ENCODE measurements around the gene PTBP3. TPM values are rescaled to one million over a fixed set of nuclear protein-coding genes. Genes with fewer than 3 reads are reported as not detected.

Gene PTBP3
- total and polyA plus RNA-seq, 2 of the 4 experiments (the other 2 are of a cell fraction) = 8.6 to 15.6 TPM

GRCh38 chr9:112364761-112365160, 31.3 kb upstream of the PTBP3 start:
- no peak for TF ChIP-seq NFE2L2 (IDR thresholded peaks at IDR 0.05; ENCODE audit: low read depth, low read length)
- TF ChIP-seq FOS (IDR thresholded peaks at IDR 0.05; ENCODE audit: low read depth, low read length) = no peak
- no peak for TF ChIP-seq MXI1 (IDR thresholded peaks at IDR 0.05; ENCODE audit: borderline replicate concordance, low read depth, low read length)
- TF ChIP-seq USF2 (IDR thresholded peaks at IDR 0.05; ENCODE audit: low read depth, low read length) = no peak
- no peak for TF ChIP-seq CEBPB (IDR thresholded peaks at IDR 0.05; ENCODE audit: low read depth, low read length)
- TF ChIP-seq RCOR1 (IDR thresholded peaks at IDR 0.05; ENCODE audit: insufficient replicate concordance, low read length) = no peak
- no peak for TF ChIP-seq RFX5 (IDR thresholded peaks at IDR 0.05; ENCODE audit: low read depth, low read length)
- Histone ChIP-seq H4K5ac (ENCODE audit: low read depth, low read length) (no peak overlapping the region), H3K56ac (ENCODE audit: extremely low read depth, insufficient read depth, low read length) (no peak overlapping the region), H2BK20ac (ENCODE audit: low read depth, low read length) (no peak overlapping the region), H2BK15ac (ENCODE audit: low read depth, low read length) (no peak overlapping the region), H3K9ac (ENCODE audit: low read depth, low read length) (no peak overlapping the region), H3K23ac (ENCODE audit: low read depth, low read length) (no peak overlapping the region), H3K27ac (ENCODE audit: insufficient read depth, low read length) (no peak overlapping the region), H4K8ac (ENCODE audit: low read depth in 2 of 2, low read length in 2 of 2) (no peak overlapping the region), H3K9me3 (ENCODE audit: control insufficient read depth, insufficient read depth, low read length) (no peaks in the 10 kb centered on the region; the same call in 1 of the 2 replicates), H3K9me1 (ENCODE audit: insufficient read depth, low read length) (no peaks in the 10 kb centered on the region), H2BK5ac (ENCODE audit: low read depth, low read length, poor library complexity, severe bottlenecking) (no peak overlapping the region), H2BK120ac (ENCODE audit: low read depth, low read length) (no peak overlapping the region), H2AK5ac (ENCODE audit: low read depth, low read length) (no peak overlapping the region), H3K4me1 (ENCODE audit: control insufficient read depth, insufficient read depth, low read length) (no peaks in the 10 kb centered on the region; the same call in 1 of the 2 replicates), H2AK9ac (replicated peaks; ENCODE audit: low read depth, low read length, poor library complexity) (no peak overlapping the region), H3K18ac (ENCODE audit: low read depth, low read length) (no peak overlapping the region), H3K36me3 (ENCODE audit: control insufficient read depth, insufficient read depth, low read length) (no peaks in the 10 kb centered on the region), H2AFZ (replicated peaks; ENCODE audit: low read length, poor library complexity) (no peak overlapping the region), H4K91ac (ENCODE audit: insufficient read depth, low read depth, low read length) (no peak overlapping the region), H3K14ac (replicated peaks; ENCODE audit: low read depth, low read length) (no peak overlapping the region), H3K4me2 (ENCODE audit: low read depth, low read length) (no peak overlapping the region), H3K27me3 (ENCODE audit: control insufficient read depth, insufficient read depth, low read length) (no peaks in the 10 kb centered on the region), H3K4me3 (ENCODE audit: insufficient read depth, low read depth, low read length) (no peak overlapping the region), H3K79me1 (ENCODE audit: low read depth in 1 of 2, low read length in 2 of 2) (no peaks in the 10 kb centered on the region), H4K20me1 (ENCODE audit: insufficient read depth, low read length) (no peaks in the 10 kb centered on the region), H3K4ac (ENCODE audit: low read depth, low read length) (no peak overlapping the region)
- ATAC-seq (ENCODE audit: low read depth) = no peak
- ChIA-PET CTCF (no interaction called here), POLR2A (ENCODE audit: unreplicated experiment) (no interaction called here)
- in situ Hi-C loops (cut with MboI; ENCODE audit: low sequenced_read_pairs) (loop anchor here (5.0 kb wide), 2 partner anchors 272 to 602 kb away; no protein-coding TSS in a partner anchor), dilution Hi-C loops (cut with HindIII; ENCODE audit: low sequenced_read_pairs, unreplicated experiment) (no loop called here), intact Hi-C loops (cut with micrococcal nuclease) (no loop called here)
- BruUV-seq (replicated peaks) = no TSS peak
- WGBS, 2 experiments (ENCODE audit: extremely low coverage in 2 of 2, insufficient read length in 1 of 2) = no CpG with 5 or more reads among the region's 3 CpGs
- no peak for DNase-seq

Measured in IMR-90 (cell line).